ENCODE data around the gene IGFL1.

- TF ChIP-seq CTCF (IDR thresholded peaks at IDR 0.05) = no peak
- no peak for TF ChIP-seq POLR2A (IDR thresholded peaks at IDR 0.05)
- no peak for TF ChIP-seq EP300 (IDR thresholded peaks at IDR 0.05)
Measured at GRCh38 chr19:46240693-46241092, 11.2 kb downstream of the IGFL1 start.
